Esophagus squamous epithelium (tissue), 5 donors: Measurements from ENCODE around the gene NXN. TPM values are rescaled to one million over a fixed set of nuclear protein-coding genes. Genes with fewer than 3 reads are reported as not detected.
"Not testable (repeated sequence)": the region's sequence is repeated elsewhere in the genome, so short reads cannot be mapped to it uniquely, and the experiment has no call there.

Source experiments
- DNase-seq: peaks from one replicate; lab custom pipeline; 2025; lab: John Stamatoyannopoulos, UW
- H3K27ac ChIP-seq, 4 donors: fragments of 200-600 bp; sonication (generic); one replicate each; pipeline ENCODE4 v1.5.1; 2016 to 2019; ENCODE audit warnings: mild to moderate bottlenecking in 1 of 4
- H3K27me3 ChIP-seq, 4 donors: fragments of 200-600 bp; sonication (generic); 1 replicate in 3 of 4; 2 replicates in 1 of 4; pipeline versions ENCODE4 v1.5.1 to v1.6.0; 2017 to 2021; ENCODE audit warnings: antibody characterized with exemption in 1 of 4
- H3K36me3 ChIP-seq, 3 donors: fragments of 200-600 bp; sonication (generic); one replicate each; pipeline ENCODE4 v1.5.1; 2016 to 2019
- H3K4me1 ChIP-seq, 3 donors: fragments of 200-600 bp; sonication (generic); one replicate each; pipeline ENCODE4 v1.5.1; 2017 to 2019
- H3K4me3 ChIP-seq, 4 donors: fragments of 200-600 bp; sonication (generic); 1 replicate in 3 of 4; 2 replicates in 1 of 4; pipeline ENCODE4 v1.5.1; 2016 to 2019; ENCODE audit warnings: mild to moderate bottlenecking in 2 of 4, moderate library complexity in 1 of 4
- H3K9me3 ChIP-seq, 3 donors: fragments of 200-600 bp; sonication (generic); one replicate each; pipeline ENCODE4 v1.5.1; 2016 to 2019
- CTCF ChIP-seq, 6 experiments: fragments of 450-650 bp in 4 of 6; fragments of 200-600 bp in 2 of 6; sonication (generic) in 2 of 6; IDR thresholded peaks; one replicate each; pipeline ENCODE4 v1.5.1; 2016 to 2019; ENCODE audit warnings: antibody characterized with exemption in 6 of 6, mild to moderate bottlenecking in 4 of 6, moderate library complexity in 4 of 6
- POLR2A ChIP-seq, 4 donors: fragments of 450-650 bp; IDR thresholded peaks; one replicate each; pipeline ENCODE4 v1.6.1; 2017; ENCODE audit warnings: antibody characterized with exemption in 4 of 4, mild to moderate bottlenecking in 4 of 4, moderate library complexity in 3 of 4
- WGBS, 2 donors: methylation state at CpG; one replicate each; pipeline ENCODE4 v1.1.5; 2018; 5-methylcytosine and 5-hydroxymethylcytosine counted together
- intact Hi-C: fragments of 100-400 bp; cut with DNase I; formaldehyde crosslinking; loops from one replicate; pipeline ENCODE4 v1.15.0; 2022
- total RNA-seq, 4 donors: library from RNA; depleted of rRNA; stranded (reverse); fragments of >200 nt; gene quantifications; one replicate each; pipeline ENCODE4 v1.1.0, GENCODE V29; 2016
- donor health status: DM: yes; HTN: yes; CAD: no.

NXN gene
- total RNA-seq, 4 donors from 2014 or later = 19.5 to 34.9 (median 28.7) TPM

DNA sequence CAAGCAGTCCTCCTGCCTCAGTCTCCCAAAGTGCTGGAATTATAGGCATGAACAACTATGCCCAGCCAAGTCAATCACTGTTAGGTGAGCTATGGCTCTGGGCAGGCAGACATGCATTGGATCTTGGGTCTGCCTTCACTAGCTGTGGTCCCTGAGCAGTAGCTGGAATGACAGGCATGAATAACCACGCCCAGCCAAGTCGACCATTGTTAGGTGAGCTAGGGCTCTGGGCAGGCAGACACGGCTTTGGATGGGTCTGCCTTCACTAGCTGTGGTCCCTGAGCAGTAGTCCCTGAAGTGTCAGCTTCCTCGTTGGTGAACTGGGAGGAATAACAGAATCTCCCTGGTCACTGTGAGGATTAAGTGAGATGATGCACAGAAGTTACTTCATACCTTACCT, 191.0 kb downstream of the NXN start:
- peak overlapping the region; percentile 85 to 95 (median 87) for H3K27ac ChIP-seq
- no peaks in the 10 kb centered on the region for H3K9me3 ChIP-seq
- H3K4me1 ChIP-seq = peaks cover 10 to 75% (median 12%) of the 10 kb centered on the region in 3 donors
- no peak for TF ChIP-seq POLR2A (IDR thresholded peaks at IDR 0.05)
- DNase-seq = no peak
- H3K36me3 ChIP-seq = peaks cover 0 to 60% (median 12%) of the 10 kb centered on the region in 3 donors
- no peaks in the 10 kb centered on the region for H3K27me3 ChIP-seq
- 0 to 55% methylated on average over 1 to 2 of the region's 4 CpGs for WGBS, 2 donors
- H3K4me3 ChIP-seq = no peak overlapping the region
- intact Hi-C loops = no loop called here

DNA sequence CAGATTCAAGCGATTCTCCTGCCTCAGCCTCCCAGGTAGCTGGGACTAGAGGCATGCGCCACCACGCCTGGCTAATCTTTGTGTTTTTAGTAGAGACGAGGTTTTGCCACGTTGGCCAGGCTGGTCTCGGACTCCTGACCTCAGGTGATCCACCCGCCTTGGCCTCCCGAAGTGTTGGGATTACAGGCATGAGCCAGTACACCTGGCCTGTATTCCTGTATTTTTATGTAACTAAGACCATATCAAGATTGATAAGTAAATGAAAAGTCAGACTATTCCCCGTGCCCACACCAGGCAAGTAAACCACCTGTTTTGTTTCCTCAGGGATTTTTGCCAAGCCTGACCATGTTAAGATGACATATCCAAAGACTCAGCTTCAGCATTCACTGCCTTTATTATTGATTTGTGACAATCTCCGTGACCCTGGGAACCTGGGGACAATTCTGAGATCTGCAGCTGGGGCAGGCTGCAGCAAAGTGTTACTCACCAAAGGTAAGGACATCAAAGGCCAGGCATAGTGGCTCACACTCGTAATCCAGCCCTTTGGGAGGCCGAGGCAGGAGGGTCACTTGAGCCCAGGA, 191.8 kb downstream of the NXN start:
- TF ChIP-seq POLR2A (IDR thresholded peaks at IDR 0.05) (no peak), CTCF (IDR thresholded peaks at IDR 0.05) (no peak)
- H3K27me3 ChIP-seq = no peaks in the 10 kb centered on the region
- H3K36me3 ChIP-seq = peaks cover 0 to 58% (median 12%) of the 10 kb centered on the region in 3 donors
- whole genome bisulfite sequencing, 2 donors = 86 to 94% methylated on average over 12 of the region's 12 CpGs
- no peak for DNase-seq
- intact Hi-C loops = no loop called here
- H3K9me3 ChIP-seq = no peaks in the 10 kb centered on the region
- H3K4me3 ChIP-seq = no peak overlapping the region
- H3K27ac ChIP-seq = peak overlapping the region in 3 of 4 donors; percentile 85 to 95 (median 85)
- peaks cover 18 to 77% (median 20%) of the 10 kb centered on the region in 3 donors for H3K4me1 ChIP-seq

DNA sequence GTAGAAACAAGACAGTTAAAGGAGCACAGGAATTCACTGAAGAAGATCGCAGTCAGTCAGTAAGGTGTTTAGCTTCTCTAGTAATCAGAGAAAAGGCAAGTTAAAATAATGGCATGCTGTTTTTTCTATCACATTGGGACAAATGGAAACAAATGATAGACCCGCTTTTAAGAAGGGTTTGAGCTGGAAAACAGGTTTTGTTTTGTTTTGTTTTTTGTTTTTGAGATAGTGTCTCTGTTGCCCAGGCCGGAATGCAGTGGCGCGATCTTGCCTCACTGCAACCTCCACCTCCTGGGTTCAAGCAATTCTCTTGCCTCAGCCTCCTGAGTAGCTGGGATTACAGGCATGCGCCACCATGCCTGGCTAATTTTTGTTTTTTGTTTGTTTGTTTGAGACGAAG, 193.7 kb downstream of the NXN start:
- 93 to 96% methylated on average over 5 to 7 of the region's 7 CpGs for WGBS, 2 donors

DNA sequence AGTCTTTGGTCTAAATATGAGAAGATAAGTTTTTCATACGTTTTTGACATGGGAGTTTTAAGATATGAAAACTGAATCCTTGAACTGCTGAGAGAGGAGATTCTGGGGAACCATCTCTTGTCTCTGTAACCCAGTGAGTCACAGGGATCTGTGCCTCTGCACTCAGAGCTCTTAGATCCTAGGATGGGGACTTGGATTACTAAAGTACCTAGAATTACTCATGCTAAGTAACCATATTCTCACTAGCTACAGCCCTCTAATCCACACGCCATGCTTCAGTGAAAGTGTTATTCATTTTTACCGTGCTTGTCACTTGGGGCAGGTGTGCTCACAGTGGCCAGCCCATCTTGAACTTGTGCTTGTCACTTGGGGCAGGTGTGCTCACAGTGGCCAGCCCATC, 195.4 kb downstream of the NXN start:
- Histone ChIP-seq H3K4me3 (no peak overlapping the region), H3K27me3 (no peaks in the 10 kb centered on the region), H3K9me3 (no peaks in the 10 kb centered on the region), H3K27ac (peak overlapping the region in 2 of 4 donors; percentile 49 to 97), H3K36me3 (peaks cover 0 to 33% (median 0%) of the 10 kb centered on the region in 3 donors), H3K4me1 (peaks cover 27 to 59% (median 28%) of the 10 kb centered on the region in 3 donors)
- DNase-seq = no peak
- WGBS, 2 donors = 44 to 58% methylated on average over 3 of the region's 3 CpGs
- intact Hi-C loops = no loop called here
- TF ChIP-seq CTCF (IDR thresholded peaks at IDR 0.05) (no peak), POLR2A (IDR thresholded peaks at IDR 0.05) (no peak)

More for the DNA sequence above, 193.7 kb downstream of the NXN start:
- H3K4me3 ChIP-seq, intact Hi-C loops, H3K9me3 ChIP-seq, H3K27ac ChIP-seq, H3K27me3 ChIP-seq, DNase-seq: not testable (repeated sequence)
- Histone ChIP-seq H3K4me1 (peaks cover 26 to 68% (median 27%) of the 10 kb centered on the region in 3 donors), H3K36me3 (peaks cover 0 to 42% (median 0%) of the 10 kb centered on the region in 3 donors)

GRCh38 chr17:781805-782731, 197.5 kb downstream of the NXN start, which contains the start of the genes GLOD4 and MRM3:
GLOD4 (minus strand) TSS chr17:782280; CDS start chr17:782255, 25 bp downstream.
MRM3 (plus strand) TSS chr17:782353; CDS start chr17:782379, 26 bp downstream.
- H3K4me3 ChIP-seq = peak within 1 kb of the TSS; percentile 63 to 94 (median 82)
- H3K36me3 ChIP-seq = peaks cover 7 to 31% (median 9%) of the 10 kb centered on the region in 3 donors
- DNase-seq = peak; percentile 68
- WGBS, 2 donors = 0% methylated on average over 15 to 16 of the region's 87 CpGs
- H3K27me3 ChIP-seq = no peaks in the 10 kb centered on the region
- H3K9me3 ChIP-seq = no peaks in the 10 kb centered on the region
- intact Hi-C loops = no loop called here
- H3K27ac ChIP-seq = peak within 1 kb of the TSS; percentile 88 to 97 (median 92)
- TF ChIP-seq POLR2A (IDR thresholded peaks at IDR 0.05) (peak in 2 of 4 donors; percentile 74 to 85), CTCF (IDR thresholded peaks at IDR 0.05) (peak in 4 of 6 experiments; percentile 17 to 58 (median 47))
- peaks cover 20 to 42% (median 23%) of the 10 kb centered on the region in 3 donors for H3K4me1 ChIP-seq
